GM12892 (cell line): ENCODE data around the gene ADGRB3.

Experiments
- POLR2A ChIP-seq: IDR thresholded peaks from 2 replicates; pipeline ENCODE4 v1.6.1; 2011; ENCODE audit warnings: low read depth, low read length, control low read depth
- POLR2AphosphoS5 ChIP-seq: IDR thresholded peaks from 2 replicates; pipeline ENCODE4 v1.6.1; 2011; ENCODE audit warnings: low read depth, low read length, control low read depth
- TAF1 ChIP-seq: IDR thresholded peaks from 2 replicates; pipeline ENCODE4 v1.6.1; 2011; ENCODE audit warnings: low read depth, mild to moderate bottlenecking, control low read depth, low read length, borderline replicate concordance

GRCh38 chr6:69391106-69391505, 756.0 kb downstream of the ADGRB3 start:
- TF ChIP-seq POLR2A = no peak
- no peak for TF ChIP-seq POLR2AphosphoS5
- no peak for TF ChIP-seq TAF1
